SK-N-MC (cell line): ENCODE measurements around the gene ITGB1.
"Not testable (repeated sequence)": the region's sequence is repeated elsewhere in the genome, so short reads cannot be mapped to it uniquely, and the experiment has no call there.

Experiments used
- DNase-seq: peaks from one replicate; pipeline ENCODE4 v3.0.0-alpha.2; 2011; ENCODE audit warnings: low read depth, low spot score
- H3K27ac ChIP-seq: fragments of 200-600 bp; sonication (generic); 2 replicates; pipeline ENCODE4 v1.5.1; 2016; ENCODE audit warnings: mixed run types
- H3K36me3 ChIP-seq: fragments of 200-600 bp; sonication (generic); 2 replicates; pipeline ENCODE4 v1.6.1; 2017; ENCODE audit warnings: antibody characterized with exemption, low read length, mixed read lengths; ENCODE audit not compliant: insufficient read depth
- H3K4me3 ChIP-seq: fragments of 200-600 bp; sonication (generic); 2 replicates; pipeline ENCODE4 v1.5.1; 2016
- H3K9ac ChIP-seq: fragments of 200-600 bp; sonication (generic); 2 replicates; pipeline ENCODE4 v1.8.0; 2017; ENCODE audit warnings: mixed run types, mixed read lengths; ENCODE audit not compliant: insufficient read length
- H3K9me3 ChIP-seq: fragments of 200-600 bp; sonication (generic); 2 replicates; pipeline ENCODE4 v1.6.1; 2017; ENCODE audit warnings: low read depth, mild to moderate bottlenecking, antibody characterized with exemption, low read length, moderate library complexity, mixed read lengths
- EZH2 ChIP-seq: fragments of 200-600 bp; sonication (generic); IDR thresholded peaks from one replicate; pipeline ENCODE4 v1.6.1; 2017; ENCODE audit warnings: antibody characterized with exemption
- FOXP2 ChIP-seq: optimal IDR thresholded peaks from 2 replicates; pipeline ENCODE3; 2011; ENCODE audit warnings: mild to moderate bottlenecking, moderate library complexity; ENCODE audit not compliant: insufficient read depth; ENCODE audit errors: extremely low read length, control extremely low read depth
- POLR2AphosphoS5 ChIP-seq: IDR thresholded peaks from 2 replicates; pipeline ENCODE4 v1.6.1; 2012; ENCODE audit warnings: mild to moderate bottlenecking, low read depth, low read length, borderline replicate concordance

The ITGB1 gene

GRCh38 chr10:32981760-32982159 is 23.7 kb upstream of the ITGB1 start:
- TF ChIP-seq EZH2 (no peak), POLR2AphosphoS5 (no peak), FOXP2 (no peak)
- DNase-seq = no peak
- Histone ChIP-seq H3K9me3 (no peaks in the 10 kb centered on the region), H3K27ac (no peak overlapping the region), H3K4me3 (no peak overlapping the region), H3K36me3 (no peaks in the 10 kb centered on the region), H3K9ac (no peak overlapping the region)

- TF ChIP-seq POLR2AphosphoS5 = 0 out of 2 replicates have a peak, but pooled peaks have one; percentile 29
- no peak for TF ChIP-seq EZH2
Measured at GRCh38 chr10:32980558-32981468, 22.8 kb upstream of the ITGB1 start.

GRCh38 chr10:32980242-32980557 is 22.2 kb upstream of the ITGB1 start:
- Histone ChIP-seq H3K36me3 (no peaks in the 10 kb centered on the region), H3K4me3 (peak overlapping the region; percentile 62), H3K9ac (no peak overlapping the region), H3K9me3 (no peaks in the 10 kb centered on the region), H3K27ac (no peak overlapping the region)
- TF ChIP-seq FOXP2 (no peak), POLR2AphosphoS5 (no peak), EZH2 (no peak)
- no peak for DNase-seq

More at GRCh38 chr10:32980558-32981468, 22.8 kb upstream of the ITGB1 start:
- no peak for DNase-seq
- no peak overlapping the region for H3K27ac ChIP-seq
- no peaks in the 10 kb centered on the region for H3K36me3 ChIP-seq
- peak overlapping the region; percentile 62 for H3K4me3 ChIP-seq
- H3K9ac ChIP-seq = no peak overlapping the region
- H3K9me3 ChIP-seq = no peaks in the 10 kb centered on the region

- H3K4me3 ChIP-seq, H3K9me3 ChIP-seq, H3K9ac ChIP-seq, DNase-seq, H3K36me3 ChIP-seq, H3K27ac ChIP-seq: not testable (repeated sequence)
Measured at GRCh38 chr10:32979719-32980118, 21.7 kb upstream of the ITGB1 start.

- Histone ChIP-seq H3K27ac (no peak overlapping the region), H3K9me3 (no peaks in the 10 kb centered on the region), H3K4me3 (no peak overlapping the region), H3K9ac (no peak overlapping the region), H3K36me3 (no peaks in the 10 kb centered on the region)
- no peak for DNase-seq
- no peak for TF ChIP-seq EZH2
- TF ChIP-seq FOXP2 = no peak
- TF ChIP-seq POLR2AphosphoS5 = no peak
Measured at GRCh38 chr10:32979041-32979440, 21.0 kb upstream of the ITGB1 start.

- DNase-seq, H3K27ac ChIP-seq, H3K9ac ChIP-seq: not testable (repeated sequence)
Measured at GRCh38 chr10:32977846-32978809, 20.1 kb upstream of the ITGB1 start.

GRCh38 chr10:32976338-32976737 is 18.3 kb upstream of the ITGB1 start:
- H3K9me3 ChIP-seq = no peaks in the 10 kb centered on the region
- no peak overlapping the region for H3K9ac ChIP-seq
- no peak overlapping the region for H3K27ac ChIP-seq
- no peak for TF ChIP-seq FOXP2
- no peak for TF ChIP-seq EZH2
- TF ChIP-seq POLR2AphosphoS5 = no peak
- no peak for DNase-seq
- no peaks in the 10 kb centered on the region for H3K36me3 ChIP-seq
- no peak overlapping the region for H3K4me3 ChIP-seq

More at GRCh38 chr10:32977846-32978809, 20.1 kb upstream of the ITGB1 start:
- not testable (repeated sequence) for H3K9me3 ChIP-seq, H3K4me3 ChIP-seq, H3K36me3 ChIP-seq

- DNase-seq = no peak
- H3K9me3 ChIP-seq = no peaks in the 10 kb centered on the region
- H3K9ac ChIP-seq = no peak overlapping the region
- H3K36me3 ChIP-seq = no peaks in the 10 kb centered on the region
- peak overlapping the region; percentile 9; the same call in 1 of the 2 replicates for H3K27ac ChIP-seq
- no peak overlapping the region for H3K4me3 ChIP-seq
- TF ChIP-seq POLR2AphosphoS5 (no peak), FOXP2 (no peak), EZH2 (no peak)
Measured at GRCh38 chr10:32972929-32973328, 14.9 kb upstream of the ITGB1 start.

GRCh38 chr10:32972460-32972859 is 14.4 kb upstream of the ITGB1 start:
- DNase-seq = no peak
- no peaks in the 10 kb centered on the region for H3K36me3 ChIP-seq
- peak overlapping the region; percentile 9; the same call in 1 of the 2 replicates for H3K27ac ChIP-seq
- H3K9me3 ChIP-seq = no peaks in the 10 kb centered on the region
- no peak overlapping the region for H3K4me3 ChIP-seq
- TF ChIP-seq POLR2AphosphoS5 (no peak), EZH2 (no peak), FOXP2 (no peak)
- H3K9ac ChIP-seq = no peak overlapping the region
